HG02588 (cell line): ENCODE data around the gene MIGA2.

Source experiments
- ATAC-seq: cut with Tn5 transposase; IDR thresholded peaks from one replicate; pipeline ENCODE4 v1.9.1; 2021; ENCODE audit warnings: mild to moderate bottlenecking, moderate library complexity; ENCODE audit not compliant: unreplicated experiment

MIGA2 gene

DNA sequence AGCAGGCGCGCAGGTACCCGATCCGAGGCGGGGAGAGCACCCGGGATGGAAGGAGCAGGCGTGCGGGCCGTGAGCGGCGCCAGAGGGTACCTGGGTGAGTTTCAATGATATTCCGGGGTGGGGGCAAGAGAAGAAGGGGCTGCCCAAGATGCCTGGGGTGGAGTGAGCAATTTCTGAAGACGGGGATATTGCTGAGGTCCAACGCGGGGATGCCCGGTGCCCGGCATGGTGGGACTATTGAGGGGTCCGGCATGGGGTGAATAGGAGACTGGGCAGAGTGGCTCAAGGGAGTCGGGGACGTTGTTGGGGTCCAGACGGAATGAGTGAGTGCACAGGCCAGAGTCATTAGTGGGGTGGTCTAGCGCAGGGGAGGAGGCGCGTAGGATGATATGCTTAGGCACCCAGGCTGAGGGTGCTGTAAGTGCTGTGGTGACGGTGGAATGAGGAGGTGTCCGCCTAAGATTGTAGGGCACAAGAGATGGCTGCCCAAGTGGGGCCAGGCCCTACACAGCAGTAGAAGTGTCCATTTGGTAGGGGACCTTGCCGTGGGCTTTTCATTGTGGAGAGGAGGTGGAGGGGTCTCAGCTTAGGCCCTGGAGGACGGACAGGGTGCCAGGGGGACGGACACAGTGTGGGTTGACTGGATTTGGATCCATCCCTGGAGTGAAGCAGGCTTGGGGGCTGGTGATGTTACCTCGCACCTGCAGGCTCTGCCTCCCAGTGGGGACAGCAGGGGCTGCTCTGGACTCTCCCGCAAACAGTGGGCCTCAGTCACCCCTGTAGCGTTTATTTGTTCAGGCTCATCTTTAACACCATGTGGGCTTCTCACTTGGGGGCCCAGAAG, 719 bp downstream of the MIGA2 start:
- no peak for ATAC-seq

DNA sequence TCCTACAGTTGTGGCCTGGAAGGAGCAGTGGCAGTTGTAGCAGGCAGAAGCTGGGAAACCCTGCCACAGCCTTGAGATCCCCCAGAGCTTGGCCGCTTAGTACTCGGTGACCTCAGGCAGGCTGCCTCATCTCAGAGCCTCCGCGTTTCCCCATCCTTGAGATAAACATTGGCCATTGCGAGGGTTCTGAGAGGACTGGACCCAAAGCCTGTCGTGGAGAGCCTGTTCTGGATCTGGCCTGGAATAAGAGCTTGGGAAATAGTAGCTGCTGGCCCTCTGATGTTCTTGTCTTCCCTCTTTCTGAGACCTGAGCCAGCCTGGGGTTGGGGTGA, 1.3 kb downstream of the MIGA2 start:
- ATAC-seq, result no peak

DNA sequence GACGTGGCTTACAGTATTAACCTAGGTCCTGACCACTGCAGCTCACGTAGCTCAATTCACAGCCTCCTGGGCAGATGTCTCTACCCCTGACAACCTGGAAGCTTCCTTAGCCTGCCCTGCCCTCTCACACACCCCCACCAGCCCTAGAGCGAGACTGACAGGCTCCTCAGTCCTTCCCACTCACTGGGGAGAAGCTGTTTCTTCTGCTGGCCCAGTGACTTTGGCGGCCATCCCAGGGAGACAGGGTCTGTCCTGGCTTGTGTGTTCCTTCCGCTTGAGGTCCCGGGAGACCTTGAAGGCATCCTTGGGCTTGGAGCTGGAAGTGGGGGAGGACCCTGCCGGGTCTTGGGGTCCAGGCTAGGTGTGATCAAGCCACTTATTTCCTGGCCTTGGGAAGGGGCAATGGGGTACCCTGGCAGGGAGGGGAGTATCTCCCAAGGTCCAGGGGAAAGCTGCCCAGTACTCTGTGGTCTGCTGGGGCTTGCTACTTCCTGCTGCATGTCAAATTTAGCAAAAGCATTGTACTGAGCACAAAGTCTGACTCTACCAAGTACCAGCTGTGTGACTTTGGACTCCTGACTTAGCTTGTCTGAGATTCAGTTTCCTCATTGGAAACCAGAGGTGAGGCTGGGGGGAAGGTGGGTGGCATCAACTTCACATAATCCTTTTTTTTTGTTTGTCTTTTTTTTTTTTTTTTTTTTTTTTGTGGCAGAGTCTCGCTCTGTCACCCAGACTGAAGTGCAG, 1.9 kb downstream of the MIGA2 start:
- ATAC-seq, result no peak

DNA sequence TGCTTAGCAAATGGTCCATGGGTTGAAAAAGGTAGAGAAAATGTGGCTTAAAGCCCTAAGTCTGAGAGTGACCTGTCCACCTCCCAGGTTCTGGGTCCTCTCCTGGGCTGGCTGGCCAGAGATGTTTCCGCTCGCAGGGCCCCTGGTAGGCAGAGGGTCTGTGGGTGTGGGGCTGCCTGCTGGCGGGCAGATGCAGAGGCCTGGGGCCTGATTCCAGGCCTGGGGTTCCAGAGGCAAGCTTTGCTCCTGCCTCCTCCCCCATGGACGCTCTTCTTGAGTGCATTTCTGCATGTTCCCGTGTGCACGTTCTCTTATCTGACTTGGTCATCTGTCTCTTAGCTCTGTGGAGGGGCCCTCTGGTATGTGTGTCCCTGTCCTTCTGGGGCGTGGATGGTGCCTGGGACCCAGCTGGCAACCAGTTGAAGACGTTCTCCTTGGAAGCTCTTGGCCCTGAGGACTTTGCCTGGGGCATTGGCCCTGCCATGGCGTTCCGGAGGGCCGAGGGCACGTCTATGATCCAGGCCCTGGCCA, 3.8 kb downstream of the MIGA2 start:
- ATAC-seq, result no peak

DNA sequence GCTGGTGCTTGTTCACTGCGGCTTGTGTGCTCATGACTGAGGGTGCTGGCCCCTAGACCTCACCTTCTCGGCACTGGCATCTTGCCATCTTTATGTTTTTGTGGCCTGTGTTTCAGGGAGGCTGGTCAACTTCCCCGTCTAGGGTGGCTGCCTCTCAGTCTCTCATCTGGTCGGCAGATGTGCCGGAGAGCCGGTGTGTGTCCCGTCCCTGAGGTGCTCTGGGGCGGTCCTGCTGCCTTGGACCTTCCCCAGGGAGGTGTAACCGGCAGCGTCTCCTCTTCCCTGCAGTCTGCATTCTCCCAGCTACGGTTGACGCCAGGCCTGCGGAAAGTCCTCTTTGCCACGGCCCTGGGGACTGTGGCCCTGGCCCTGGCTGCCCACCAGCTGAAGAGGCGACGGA, 5.6 kb downstream of the MIGA2 start:
- ATAC-seq, result no peak

DNA sequence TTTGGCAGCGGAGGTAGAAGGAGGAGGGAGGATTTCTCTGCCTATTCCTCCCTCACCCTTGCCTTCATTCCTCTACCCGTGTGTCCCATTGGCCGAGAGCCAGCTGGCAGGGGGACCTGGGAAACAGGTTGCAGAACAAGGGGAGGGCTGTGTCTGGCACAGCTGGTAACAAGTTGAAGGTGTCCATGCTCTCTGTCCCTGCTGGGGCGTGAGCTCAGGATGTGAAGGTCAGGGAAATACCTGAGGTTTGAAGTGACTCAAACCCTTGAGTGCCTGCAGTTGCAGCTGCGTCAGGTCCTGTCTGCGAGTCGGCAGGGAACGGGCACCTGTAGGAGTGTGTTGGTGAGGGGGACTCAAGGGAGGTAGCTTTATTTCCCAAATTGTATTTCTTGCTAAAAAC, 16.2 kb downstream of the MIGA2 start:
- ATAC-seq, result no peak

DNA sequence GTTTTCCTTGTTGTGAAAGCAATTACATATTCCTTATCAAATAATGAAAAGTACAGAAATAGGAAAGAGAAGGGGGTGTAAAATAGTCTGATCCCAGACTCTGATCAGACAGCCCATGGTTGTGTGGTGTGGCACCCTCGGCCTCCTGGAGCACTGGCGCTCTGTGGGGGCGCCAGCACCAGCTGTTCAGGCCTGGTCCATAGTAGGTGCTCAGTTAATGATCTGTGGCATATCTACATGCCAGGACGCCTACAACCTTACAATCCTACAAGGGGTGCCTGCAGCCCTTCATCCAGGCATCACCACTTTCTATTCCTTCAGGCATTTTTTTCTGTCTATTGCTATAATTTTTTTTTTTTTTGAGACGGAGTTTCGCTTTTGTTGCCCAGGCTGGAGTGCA, 16.6 kb downstream of the MIGA2 start:
- no peak for ATAC-seq

DNA sequence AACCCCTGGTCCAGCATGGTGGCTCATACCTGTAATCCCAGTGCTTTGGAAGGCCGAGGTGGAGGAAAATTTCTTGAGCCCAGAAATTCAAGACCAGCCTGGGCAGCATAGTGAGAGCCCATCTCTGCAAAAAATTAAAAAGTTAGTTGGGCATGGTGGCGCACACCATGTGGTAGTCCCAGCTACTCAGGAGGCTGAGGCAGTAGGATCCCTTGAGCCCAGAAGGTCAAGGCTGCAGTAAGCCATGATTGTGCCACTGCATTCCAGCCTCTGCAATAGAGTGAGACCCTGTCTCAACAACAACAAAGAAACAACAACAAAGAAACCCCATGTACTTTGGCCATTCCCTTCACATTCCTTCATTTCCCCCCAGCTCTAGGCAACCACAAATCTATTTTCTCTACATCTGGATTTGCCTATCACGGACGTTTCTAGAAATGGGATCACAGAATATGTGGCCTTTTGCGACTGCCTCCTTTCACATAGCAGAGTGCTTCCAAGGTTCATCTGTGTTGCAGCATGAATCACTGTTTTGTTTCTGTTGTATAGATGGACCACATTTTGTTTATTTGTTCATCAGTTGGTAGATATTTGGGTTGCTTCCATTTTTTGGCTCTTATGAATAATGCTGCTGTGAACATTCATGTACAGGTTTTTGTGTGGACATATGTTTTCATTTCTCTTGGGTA, 17.9 kb downstream of the MIGA2 start:
- ATAC-seq, result no peak

DNA sequence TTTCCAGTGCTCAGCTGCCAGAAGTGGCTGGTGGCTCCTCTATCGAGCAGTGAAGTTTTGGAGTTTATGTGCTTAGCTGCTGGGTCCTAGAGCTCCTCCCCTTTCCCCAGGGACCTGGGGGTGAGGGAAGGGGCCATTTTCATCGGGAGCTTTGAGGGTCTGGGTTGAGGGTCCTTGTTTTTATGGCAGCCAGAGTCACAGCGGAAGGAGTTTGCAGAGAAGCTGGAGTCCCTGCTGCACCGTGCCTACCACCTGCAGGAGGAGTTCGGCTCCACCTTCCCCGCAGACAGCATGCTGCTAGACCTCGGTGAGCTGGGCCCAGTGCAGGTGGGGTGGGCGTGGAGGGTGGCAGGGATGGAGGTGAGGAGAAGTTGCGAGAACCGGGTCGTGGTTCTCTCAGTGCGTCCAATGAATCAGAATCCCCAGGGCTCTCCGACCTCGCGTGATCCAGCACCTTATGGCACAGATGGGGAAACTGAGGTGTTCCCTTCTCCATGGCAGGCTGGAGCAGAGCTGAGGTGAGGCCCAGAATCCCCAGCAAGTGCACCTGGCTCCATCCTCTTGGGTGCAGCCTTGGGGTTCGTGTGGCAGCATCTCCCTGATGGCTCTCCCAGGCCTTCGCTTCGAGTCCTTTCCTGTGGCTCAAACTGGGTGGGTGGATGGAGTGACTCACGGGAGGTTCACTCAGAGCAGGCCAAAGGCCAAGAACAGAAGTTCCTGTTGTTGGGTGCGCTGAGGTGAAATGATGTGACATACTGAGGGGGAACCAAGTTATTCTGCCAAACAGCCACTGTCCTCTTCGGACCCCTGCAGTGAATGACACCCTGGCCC, 22.8 kb downstream of the MIGA2 start:
- ATAC-seq, result no peak

DNA sequence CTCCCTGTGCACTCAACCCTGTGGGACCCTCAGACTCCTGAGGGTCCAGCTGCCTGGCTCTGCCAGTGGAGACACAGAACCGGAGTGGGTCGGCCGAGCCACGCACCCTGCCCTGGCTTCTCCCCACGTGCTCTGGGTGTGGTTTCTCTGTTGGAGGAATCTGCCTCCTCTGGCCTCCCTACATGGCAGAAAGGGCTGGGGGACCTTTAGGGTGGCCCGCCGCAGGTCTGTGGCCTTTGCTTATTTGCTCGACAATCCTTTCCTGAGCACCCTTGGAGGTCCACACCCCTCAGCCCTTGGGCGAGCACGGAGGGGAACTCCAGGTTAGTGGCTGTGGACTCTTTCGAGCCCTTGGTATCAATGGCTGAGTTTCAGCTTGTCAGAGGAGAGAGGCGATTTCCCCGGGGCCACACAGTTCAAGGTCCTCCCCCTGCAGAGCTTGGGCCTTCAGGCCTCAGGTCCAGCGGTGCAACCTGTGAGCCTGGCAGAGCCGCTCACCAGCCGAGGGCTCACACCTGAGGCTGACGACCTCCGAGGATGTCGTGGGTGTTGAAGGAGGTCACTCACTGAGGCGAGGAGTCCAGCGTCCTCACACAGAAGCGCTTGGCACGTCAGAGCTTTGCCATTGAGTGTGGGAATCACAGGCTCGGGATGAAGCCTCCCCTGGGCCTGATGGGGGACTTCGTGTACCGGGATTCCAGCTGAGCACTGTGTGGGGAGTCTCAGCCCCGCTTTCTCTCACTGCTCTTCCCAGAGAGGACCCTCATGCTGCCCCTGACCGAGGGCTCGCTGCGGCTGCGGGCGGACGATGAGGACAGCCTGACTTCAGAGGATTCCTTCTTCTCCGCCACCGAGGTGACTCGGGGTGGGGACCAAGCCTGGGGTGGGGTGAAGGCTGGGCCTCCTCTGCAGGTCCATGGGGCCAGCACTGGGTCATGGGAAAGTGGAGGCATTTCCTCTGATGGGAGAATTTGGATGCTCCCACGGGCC, 23.7 kb downstream of the MIGA2 start:
- ATAC-seq, result no peak

DNA sequence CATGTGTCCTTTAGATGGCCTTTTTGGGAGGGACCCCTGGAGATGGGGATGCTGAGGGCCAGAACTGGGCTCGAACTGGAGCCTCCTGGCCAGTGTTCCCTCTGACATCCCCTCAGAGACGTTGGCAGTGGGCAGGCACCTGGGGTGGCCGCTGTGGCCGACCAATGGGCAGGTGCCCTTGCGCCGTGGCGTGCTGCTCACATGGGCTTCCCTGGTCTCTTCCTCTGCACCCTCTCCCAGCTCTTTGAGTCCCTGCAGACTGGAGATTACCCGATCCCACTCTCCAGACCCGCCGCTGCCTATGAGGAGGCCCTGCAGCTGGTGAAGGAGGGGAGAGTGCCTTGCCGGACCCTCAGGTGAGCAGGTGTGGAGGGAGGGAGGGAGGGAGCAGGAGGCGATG, 24.6 kb downstream of the MIGA2 start:
- ATAC-seq, result no peak

DNA sequence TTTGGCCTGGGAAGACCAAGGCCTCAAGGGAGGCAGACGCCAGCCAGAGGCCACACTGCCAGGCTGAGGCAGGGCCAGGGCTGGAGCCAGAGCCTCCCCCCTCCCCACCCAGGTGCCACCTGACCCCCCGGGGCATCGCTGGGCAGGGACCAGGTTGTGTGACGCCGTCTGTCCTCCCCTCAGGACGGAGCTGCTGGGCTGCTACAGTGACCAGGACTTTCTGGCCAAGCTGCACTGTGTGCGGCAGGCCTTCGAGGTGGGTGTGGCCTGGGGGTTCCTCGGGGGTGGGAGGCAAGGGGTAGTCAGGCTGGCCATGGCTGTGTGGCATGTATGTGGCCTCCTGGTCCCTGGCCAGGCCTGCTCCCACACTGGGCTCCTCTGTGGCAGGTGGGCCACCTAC, 26.6 kb downstream of the MIGA2 start:
- ATAC-seq, result no peak

DNA sequence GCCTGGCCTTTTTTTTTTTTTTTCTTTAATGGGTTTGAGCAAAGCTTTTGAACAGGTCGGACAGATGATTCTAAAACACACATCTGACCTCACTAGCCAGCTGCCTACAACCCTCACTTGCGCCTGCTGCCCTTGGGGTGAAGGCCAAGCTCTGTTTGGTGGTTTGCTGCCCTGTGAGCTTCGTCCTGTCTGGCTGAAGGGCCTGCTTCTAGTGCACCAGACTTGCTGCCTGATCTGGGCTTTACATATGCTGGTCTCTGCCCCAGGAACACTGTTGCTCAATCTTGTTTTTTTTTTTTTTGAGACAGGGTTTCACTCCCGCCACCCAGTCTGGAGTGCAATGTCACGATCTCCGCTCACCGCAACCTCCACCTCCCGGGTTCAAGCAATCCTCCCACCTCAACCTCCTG, 28.1 kb downstream of the MIGA2 start:
- ATAC-seq, result no peak

DNA sequence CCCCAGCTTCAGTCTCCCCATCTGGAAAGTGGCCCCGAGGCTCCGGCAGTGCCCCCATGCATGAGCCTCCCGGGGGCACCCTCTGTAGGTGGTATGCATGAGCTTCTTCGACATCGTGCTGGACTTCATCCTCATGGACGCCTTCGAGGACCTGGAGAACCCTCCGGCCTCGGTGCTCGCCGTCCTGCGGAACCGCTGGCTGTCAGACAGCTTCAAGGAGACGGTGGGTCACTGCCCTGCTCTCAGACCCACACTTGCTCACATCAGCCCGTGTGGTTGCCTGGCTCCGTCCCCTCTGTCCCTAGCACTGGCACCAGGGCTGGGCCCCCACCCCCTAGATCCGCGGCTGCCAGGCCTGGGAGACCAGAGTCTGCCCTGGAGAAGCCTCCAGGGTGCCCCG, 31.7 kb downstream of the MIGA2 start:
- ATAC-seq, result no peak

DNA sequence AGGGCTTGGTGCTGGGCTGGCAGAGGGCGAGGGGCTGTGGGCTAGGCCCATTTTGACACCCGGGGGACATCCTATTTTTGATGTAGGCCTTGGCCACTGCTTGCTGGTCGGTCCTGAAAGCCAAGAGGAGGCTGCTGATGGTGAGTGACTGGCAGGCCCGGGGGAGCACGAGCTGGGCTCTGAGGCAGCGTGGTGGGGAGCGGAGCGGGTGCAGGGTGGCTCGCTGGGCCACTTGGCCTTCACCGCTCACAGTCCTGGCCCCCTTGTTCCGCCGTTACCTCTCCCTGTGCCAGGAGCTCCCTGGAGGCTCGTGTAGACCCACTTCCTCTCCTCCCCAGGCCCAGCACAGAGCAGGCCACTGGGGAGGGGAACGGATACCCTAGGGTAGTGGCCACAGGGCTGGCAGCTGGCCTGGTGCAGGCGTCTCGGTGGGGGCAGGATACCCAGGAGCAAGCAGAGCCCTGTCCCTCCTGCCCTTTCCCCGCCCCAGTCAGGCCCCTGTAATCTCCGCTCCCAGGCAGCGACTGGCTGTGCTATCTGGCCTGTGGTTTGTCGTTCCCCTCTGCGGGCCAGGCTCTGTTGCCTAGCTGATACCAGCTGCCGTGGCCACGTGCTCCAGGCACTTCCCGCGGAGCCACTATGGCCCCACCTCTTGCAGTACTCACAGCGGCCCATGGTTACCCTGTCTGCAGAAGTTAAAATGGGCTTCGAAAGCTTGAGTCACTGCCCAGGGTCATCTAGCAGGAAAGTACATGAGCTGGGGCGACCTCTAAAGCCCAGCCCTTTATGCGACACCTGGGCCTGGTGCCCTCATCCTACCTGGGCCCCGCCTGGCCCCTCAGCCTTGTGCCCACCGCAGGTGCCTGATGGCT, 32.8 kb downstream of the MIGA2 start:
- ATAC-seq, result no peak

DNA sequence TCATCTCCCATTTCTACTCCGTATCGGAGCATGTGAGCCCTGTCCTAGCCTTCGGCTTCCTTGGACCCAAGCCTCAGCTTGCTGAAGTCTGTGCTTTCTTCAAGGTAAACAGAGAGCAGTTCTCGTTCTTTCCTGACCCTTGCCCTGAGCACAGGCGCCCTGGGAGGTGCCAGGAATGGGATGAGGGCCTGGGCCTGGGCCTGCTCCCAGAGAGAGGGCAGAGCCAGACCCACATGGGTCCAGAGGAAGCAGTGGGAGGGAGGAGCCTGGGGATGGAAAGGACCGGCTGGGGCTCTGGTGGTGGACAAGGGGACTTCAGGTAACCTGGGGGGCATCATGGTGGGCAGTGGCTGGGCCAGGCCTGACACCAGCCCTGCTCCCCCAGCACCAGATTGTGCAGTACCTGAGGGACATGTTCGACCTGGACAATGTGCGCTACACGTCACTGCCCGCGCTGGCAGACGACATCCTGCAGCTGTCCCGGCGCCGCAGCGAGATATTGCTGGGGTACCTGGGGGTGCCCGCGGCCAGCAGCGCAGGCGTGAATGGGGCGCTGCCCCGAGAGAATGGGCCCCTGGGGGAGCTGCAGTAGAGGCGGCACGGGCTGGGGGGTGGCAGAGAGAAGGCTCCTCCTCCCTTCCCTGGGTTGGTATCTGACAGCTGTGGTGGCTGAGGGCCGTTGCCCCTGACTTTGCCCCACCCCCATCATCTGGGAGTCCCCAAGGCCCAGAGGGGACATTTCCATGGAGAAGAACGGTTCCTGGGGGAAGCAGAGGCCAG, 33.6 kb downstream of the MIGA2 start:
- ATAC-seq, result no peak

DNA sequence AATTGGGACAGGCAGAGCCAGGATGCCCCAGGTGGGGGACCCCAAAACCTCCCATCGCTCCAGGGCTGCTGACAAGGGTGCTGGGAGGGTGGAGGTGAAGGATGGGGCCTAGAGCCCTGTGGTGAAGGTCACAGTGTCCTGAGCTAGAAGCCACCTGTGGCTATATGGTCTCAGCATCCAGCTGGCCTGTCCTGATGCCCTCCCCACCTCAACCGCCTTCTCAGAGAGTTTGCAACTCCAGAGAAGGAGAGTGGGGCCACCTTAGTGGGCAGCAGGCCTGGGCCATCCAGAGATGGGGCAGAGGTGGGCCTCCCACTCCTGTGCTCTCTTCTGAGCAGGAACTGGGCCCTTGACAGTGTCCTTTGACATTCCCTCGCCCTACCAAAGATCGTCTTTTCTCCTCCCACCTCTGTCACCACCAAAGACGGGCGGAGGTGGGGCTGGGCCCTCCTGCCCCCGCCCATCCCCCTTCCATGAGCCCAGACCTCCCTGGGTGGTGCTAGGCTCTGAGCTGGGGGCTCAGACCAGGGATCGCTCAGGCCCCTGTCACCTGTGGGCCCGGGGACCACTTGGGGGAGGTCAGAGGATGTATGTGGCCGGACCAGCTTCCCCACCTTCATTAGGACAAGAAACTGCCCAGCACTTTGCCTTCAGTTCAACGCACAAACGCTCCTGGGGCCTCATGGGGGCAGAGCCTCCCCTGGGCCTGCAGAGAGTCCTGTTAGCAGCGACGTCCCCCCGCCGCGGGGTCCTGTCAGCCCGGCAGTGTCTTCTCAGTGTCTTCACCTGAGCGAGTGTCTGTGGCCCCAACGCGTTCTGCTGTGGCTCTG, 34.5 kb downstream of the MIGA2 start:
- no peak for ATAC-seq
